Transverse colon (tissue), 4 donors: ENCODE measurements around the gene CDCA4. TPM values are rescaled to one million over a fixed set of nuclear protein-coding genes. Genes with fewer than 3 reads are reported as not detected.

Experiments used
- DNase-seq: peaks from one replicate; pipeline ENCODE4 v3.0.0-alpha.2; 2019
- H3K27ac ChIP-seq, 4 donors: fragments of 200-600 bp; sonication (generic); 2 replicates each; pipeline ENCODE4 v1.5.1; 2016 to 2018; ENCODE audit warnings: inconsistent platforms in 4 of 4
- H3K27me3 ChIP-seq: fragments of 200-600 bp; sonication (generic); 2 replicates; pipeline ENCODE4 v1.5.1; 2017; ENCODE audit warnings: inconsistent platforms
- H3K36me3 ChIP-seq, 4 donors: fragments of 200-600 bp; sonication (generic); 2 replicates each; pipeline ENCODE4 v1.5.1; 2017 to 2019; ENCODE audit warnings: inconsistent platforms in 4 of 4
- H3K4me1 ChIP-seq, 4 donors: fragments of 200-600 bp; sonication (generic); 2 replicates each; pipeline ENCODE4 v1.5.1; 2017 to 2020; ENCODE audit warnings: inconsistent platforms in 4 of 4
- H3K4me3 ChIP-seq, 4 donors: fragments of 200-600 bp; sonication (generic); 1 replicate in 1 of 4; 2 replicates in 3 of 4; pipeline versions ENCODE4 v1.5.1 to v1.6.1; 2017 to 2019; ENCODE audit warnings: inconsistent platforms in 4 of 4
- H3K9me3 ChIP-seq, 2 donors: fragments of 200-600 bp; sonication (generic); 2 replicates each; pipeline ENCODE4 v1.5.1; 2017 to 2019; ENCODE audit warnings: inconsistent platforms in 2 of 2
- EP300 ChIP-seq: sonication (generic); formaldehyde crosslinking; IDR thresholded peaks from one replicate; pipeline ENCODE4 v1.6.1; 2017; ENCODE audit warnings: antibody characterized with exemption, low read depth
- POLR2A ChIP-seq: fragments of 450-650 bp; IDR thresholded peaks from one replicate; pipeline ENCODE4 v1.6.1; 2016; ENCODE audit warnings: antibody characterized with exemption, mild to moderate bottlenecking, moderate library complexity
- POLR2AphosphoS5 ChIP-seq, 3 donors: sonication (generic); formaldehyde crosslinking; IDR thresholded peaks; one replicate each; pipeline ENCODE4 v1.6.1; 2016; ENCODE audit warnings: antibody characterized with exemption in 3 of 3
- WGBS, 2 donors: methylation state at CpG; one replicate each; pipeline ENCODE4 v1.1.5; 2018; ENCODE audit warnings: low coverage in 1 of 2; 5-methylcytosine and 5-hydroxymethylcytosine counted together
- in situ Hi-C, 4 donors: fragments of 200-750 bp; cut with MboI; loops; one replicate each; pipeline versions ENCODE4 v1.15.0 to v1.15.1; 2017; ENCODE audit warnings: low sequenced_read_pairs in 3 of 4, low pct_ligation_motif_present in 1 of 4, low pct_unique_long_range_greater_than_20kb in 1 of 4
- intact Hi-C: fragments of 100-400 bp; cut with DNase I; formaldehyde crosslinking; loops from one replicate; pipeline ENCODE4 v1.15.1; 2023; ENCODE audit warnings: low total_unique reads
- total RNA-seq, 4 donors: library from RNA; depleted of rRNA; stranded (reverse); fragments of >200 nt; gene quantifications; one replicate each; pipeline ENCODE4 v1.1.0, GENCODE V29; 2016
- TF ChIP-seq, protein P1 (sequence below), 5 experiments: fragments of 200-600 bp in 3 of 5; fragments of 450-650 bp in 2 of 5; sonication (generic) in 3 of 5; IDR thresholded peaks; 1 replicate in 2 of 5; 2 replicates in 3 of 5; pipeline ENCODE4 v1.5.1; 2016 to 2017; ENCODE audit warnings: antibody characterized with exemption in 5 of 5, inconsistent platforms in 3 of 5, mild to moderate bottlenecking in 2 of 5, moderate library complexity in 1 of 5

The CDCA4 gene
- total RNA-seq, 4 donors from 2014 or later = 0.80 to 7.5 (median 4.5) TPM

DNA sequence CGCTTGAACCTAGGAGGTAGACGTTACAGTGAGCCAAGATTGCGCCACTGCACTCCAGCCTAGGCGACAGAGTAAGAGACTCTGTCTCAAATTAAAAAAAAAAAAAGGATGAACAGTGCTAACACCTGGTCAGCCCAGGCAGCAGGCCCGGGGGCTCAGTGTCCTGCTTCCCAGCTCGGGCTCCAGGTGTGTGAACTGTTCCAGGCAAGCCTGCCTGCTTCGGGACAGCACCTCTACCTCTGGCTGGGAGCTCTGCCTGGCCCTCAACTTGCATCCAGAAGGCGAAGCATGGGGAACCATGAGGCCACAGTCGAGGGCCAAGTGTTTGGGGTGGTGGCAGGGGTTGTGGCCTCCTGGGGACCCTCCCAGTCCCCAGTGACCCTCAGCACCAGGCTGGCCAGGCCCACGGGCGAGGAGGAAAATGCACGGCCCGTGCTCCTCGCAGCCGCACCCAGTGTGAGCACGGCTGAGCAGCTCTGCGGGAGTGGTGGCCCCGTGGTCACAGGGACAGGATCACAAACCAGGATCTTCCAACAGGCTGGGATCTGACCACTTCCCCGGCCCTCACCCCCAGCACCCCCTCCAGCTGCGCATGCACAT lies 15.5 kb downstream of the CDCA4 start:
- Histone ChIP-seq H3K9me3 (no peaks in the 10 kb centered on the region), H3K27me3 (no peaks in the 10 kb centered on the region), H3K36me3 (peaks cover 0 to 6% (median 0%) of the 10 kb centered on the region in 4 donors), H3K4me1 (no peaks in the 10 kb centered on the region), H3K27ac (no peak overlapping the region), H3K4me3 (no peak overlapping the region)
- DNase-seq = no peak
- in situ Hi-C loops (no loop called here), intact Hi-C loops (no loop called here)
- TF ChIP-seq POLR2AphosphoS5 (IDR thresholded peaks at IDR 0.05) (no peak), EP300 (no peak), POLR2A (no peak)
- TF ChIP-seq, protein P1, sequence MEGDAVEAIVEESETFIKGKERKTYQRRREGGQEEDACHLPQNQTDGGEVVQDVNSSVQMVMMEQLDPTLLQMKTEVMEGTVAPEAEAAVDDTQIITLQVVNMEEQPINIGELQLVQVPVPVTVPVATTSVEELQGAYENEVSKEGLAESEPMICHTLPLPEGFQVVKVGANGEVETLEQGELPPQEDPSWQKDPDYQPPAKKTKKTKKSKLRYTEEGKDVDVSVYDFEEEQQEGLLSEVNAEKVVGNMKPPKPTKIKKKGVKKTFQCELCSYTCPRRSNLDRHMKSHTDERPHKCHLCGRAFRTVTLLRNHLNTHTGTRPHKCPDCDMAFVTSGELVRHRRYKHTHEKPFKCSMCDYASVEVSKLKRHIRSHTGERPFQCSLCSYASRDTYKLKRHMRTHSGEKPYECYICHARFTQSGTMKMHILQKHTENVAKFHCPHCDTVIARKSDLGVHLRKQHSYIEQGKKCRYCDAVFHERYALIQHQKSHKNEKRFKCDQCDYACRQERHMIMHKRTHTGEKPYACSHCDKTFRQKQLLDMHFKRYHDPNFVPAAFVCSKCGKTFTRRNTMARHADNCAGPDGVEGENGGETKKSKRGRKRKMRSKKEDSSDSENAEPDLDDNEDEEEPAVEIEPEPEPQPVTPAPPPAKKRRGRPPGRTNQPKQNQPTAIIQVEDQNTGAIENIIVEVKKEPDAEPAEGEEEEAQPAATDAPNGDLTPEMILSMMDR (IDR thresholded peaks at IDR 0.05) = no peak
- 86% methylated on average over 14 of the region's 20 CpGs; no CpG with 5 or more reads in 1 of the 2 donors for WGBS, 2 donors

DNA sequence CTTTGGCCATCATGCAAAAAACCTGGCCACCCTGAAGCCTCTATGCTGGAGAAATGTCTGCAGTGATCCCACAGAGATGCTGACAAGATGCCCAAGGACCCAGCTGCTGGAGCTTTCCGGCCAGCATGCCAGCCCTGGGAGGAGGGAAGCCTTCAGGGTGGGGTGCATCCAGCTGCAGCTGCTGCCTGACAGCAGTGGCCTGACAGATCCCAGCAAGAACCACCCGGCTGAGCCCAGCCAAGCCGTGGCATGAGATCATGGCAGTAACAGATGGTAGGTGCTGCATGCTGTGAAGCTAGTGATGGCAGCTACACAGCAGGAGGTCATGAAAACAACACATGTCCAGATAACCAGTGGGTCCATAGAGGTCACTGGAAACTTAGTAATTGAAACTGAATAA lies 21.5 kb downstream of the CDCA4 start:
- in situ Hi-C loops = no loop called here
- WGBS, 2 donors = 94% methylated on average over 3 of the region's 3 CpGs; no CpG with 5 or more reads in 1 of the 2 donors
- no peak for DNase-seq

DNA sequence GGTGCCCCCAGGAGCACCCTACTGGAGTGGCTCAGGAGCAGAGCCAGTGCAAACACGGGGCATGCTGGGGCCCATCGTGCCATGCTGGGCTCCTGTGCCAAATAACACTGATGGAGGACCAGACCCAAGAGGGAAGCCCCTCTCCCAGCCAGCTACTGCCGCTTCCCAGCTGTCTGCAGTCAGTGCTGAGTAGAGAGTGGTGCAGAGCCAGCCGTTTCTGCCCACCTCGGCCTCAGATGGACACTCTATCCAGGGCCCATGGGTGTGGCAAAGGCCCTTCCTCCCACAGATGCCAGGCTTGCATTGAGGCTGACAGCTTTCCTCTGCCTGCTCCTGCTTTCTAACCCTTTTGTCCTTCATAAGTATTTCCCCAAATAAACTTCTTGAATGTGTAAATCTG lies 22.1 kb downstream of the CDCA4 start:
- Histone ChIP-seq H3K27me3 (no peaks in the 10 kb centered on the region), H3K9me3 (no peaks in the 10 kb centered on the region), H3K4me1 (no peaks in the 10 kb centered on the region), H3K27ac (no peak overlapping the region), H3K4me3 (no peak overlapping the region), H3K36me3 (no peaks in the 10 kb centered on the region)
- TF ChIP-seq POLR2AphosphoS5 (IDR thresholded peaks at IDR 0.05) (no peak), POLR2A (no peak), EP300 (no peak)
- TF ChIP-seq, protein P1 (IDR thresholded peaks at IDR 0.05) = no peak
- DNase-seq = no peak
- in situ Hi-C loops = no loop called here
- intact Hi-C loops = no loop called here
- WGBS, 2 donors = 80 to 97% methylated on average over 1 to 5 of the region's 5 CpGs

More for the DNA sequence above, 21.5 kb downstream of the CDCA4 start:
- intact Hi-C loops = no loop called here
- H3K27me3 ChIP-seq = no peaks in the 10 kb centered on the region
- H3K27ac ChIP-seq = no peak overlapping the region
- no peaks in the 10 kb centered on the region for H3K9me3 ChIP-seq
- TF ChIP-seq EP300 (no peak), POLR2A (no peak)
- H3K4me1 ChIP-seq = no peaks in the 10 kb centered on the region
- H3K36me3 ChIP-seq = no peaks in the 10 kb centered on the region
- no peak overlapping the region for H3K4me3 ChIP-seq

DNA sequence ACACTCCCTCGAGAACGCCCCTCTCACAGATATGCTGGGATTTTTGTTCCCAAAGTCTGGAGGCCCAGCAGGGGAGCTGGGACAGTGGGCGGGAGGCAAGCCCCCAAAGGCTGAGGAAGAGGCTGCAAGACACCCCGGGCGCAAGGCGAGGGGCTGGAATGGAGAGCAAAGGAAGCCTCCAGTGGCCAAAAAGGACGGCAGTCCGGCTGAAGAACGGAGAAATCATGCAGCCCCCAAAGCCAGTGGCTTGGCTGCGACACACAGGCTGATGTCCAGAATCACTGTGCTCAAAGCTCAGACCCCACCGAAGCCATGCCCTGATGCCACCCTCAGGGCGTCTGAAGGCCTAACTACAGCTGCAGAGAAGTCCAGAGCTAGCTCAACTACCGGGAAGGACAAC lies 24.4 kb downstream of the CDCA4 start:
- 93% methylated on average over 13 of the region's 13 CpGs; no CpG with 5 or more reads in 1 of the 2 donors for WGBS, 2 donors
- Histone ChIP-seq H3K36me3 (no peaks in the 10 kb centered on the region), H3K4me3 (no peak overlapping the region), H3K4me1 (no peaks in the 10 kb centered on the region), H3K27me3 (no peaks in the 10 kb centered on the region), H3K27ac (no peak overlapping the region), H3K9me3 (no peaks in the 10 kb centered on the region)
- no peak for DNase-seq
- in situ Hi-C loops (no loop called here), intact Hi-C loops (no loop called here)
- no peak for TF ChIP-seq EP300
- TF ChIP-seq POLR2AphosphoS5 (IDR thresholded peaks at IDR 0.05) = no peak
- TF ChIP-seq, protein P1 (IDR thresholded peaks at IDR 0.05) = no peak
- TF ChIP-seq POLR2A = no peak

DNA sequence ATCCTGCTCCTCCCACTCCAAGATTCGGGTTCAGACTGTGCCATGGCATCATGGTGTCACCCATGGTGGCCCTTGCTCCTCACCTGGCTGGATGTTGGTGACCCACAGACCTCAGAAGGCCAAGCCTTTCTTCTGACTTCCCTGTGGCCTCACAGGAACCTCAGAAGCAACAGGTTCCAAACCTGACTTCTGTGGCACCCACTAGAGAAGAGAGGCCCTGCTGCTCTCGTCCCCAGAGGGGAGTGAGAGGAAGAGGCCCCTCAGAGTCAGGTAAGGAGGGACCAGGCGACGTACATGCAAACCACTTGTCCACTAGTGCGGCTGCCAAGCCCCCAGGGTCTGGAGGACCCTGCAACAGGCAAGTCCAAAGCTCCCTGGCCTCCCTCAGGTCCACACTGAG lies 24.9 kb downstream of the CDCA4 start:
- no peak overlapping the region for H3K27ac ChIP-seq
- in situ Hi-C loops (no loop called here), intact Hi-C loops (no loop called here)
- no peak overlapping the region for H3K4me3 ChIP-seq
- TF ChIP-seq, protein P1 (IDR thresholded peaks at IDR 0.05) = no peak
- TF ChIP-seq POLR2AphosphoS5 (IDR thresholded peaks at IDR 0.05) = no peak
- no peak for TF ChIP-seq EP300
- TF ChIP-seq POLR2A = no peak
- 40 to 83% methylated on average over 1 to 5 of the region's 5 CpGs for WGBS, 2 donors
- H3K4me1 ChIP-seq = no peaks in the 10 kb centered on the region
- no peaks in the 10 kb centered on the region for H3K36me3 ChIP-seq
- DNase-seq = no peak
- no peaks in the 10 kb centered on the region for H3K9me3 ChIP-seq
- H3K27me3 ChIP-seq = no peaks in the 10 kb centered on the region
